ENCODE measurements around the gene SETD3.

SETD3 gene

DNA sequence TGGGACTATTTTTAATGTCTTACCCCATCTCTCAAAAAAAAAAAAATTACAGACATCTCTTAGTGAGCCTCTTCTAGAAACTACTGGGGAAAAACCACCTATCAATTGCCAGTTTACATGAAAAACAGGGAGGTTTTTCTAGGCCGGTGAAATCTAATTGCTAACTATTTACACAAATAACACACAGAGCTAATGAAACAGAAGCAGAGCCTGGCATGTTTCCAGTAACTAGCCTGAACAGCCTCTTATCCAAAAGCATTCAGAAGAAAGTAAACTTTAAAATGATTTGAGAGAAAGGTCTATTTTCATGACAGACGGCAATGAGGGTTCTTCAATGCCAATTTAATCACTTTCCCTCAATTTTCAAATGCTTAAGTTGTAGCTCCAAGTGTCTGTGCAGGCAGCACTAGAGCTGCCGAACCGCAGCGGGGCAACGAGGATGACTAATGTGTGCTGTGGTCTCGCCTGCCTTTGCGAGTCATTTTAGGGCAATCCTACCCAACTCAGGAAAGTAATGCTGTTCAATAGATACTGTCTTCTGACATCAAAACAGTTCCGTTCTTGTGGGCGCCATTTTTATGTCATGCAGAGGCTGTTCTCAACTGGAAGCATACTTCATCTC, 84.6 kb downstream of the SETD3 start:
- DNase-seq (ENCODE audit: low read depth, low spot score): no peak

DNA sequence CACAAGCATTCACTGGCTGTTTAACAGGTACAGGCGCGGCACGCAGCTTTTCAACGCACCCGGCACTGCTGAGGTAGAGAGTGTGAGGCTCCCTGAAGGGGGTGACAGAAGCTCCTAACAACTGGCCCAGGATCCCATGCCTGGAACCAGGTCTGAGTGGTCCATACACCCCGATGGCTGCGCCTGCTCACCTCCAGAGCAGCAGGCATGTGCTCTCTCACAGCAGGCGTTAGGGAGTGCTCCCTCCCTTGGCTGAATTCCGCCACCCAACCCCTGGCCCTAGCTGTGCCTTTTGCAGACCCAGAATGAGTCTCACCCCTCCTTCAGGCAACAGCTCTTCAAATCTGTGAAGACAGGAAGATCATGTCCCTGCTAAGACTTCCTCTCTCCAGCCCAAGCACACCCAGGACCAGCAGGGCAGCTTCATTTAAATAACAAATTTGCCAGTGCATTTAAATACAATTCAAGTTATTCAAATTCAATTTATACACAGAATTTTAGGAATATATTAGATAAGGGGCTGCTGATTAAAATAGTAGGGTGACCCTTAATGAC, 86.0 kb downstream of the SETD3 start:
- no peak for DNase-seq (ENCODE audit: low read depth, low spot score)

DNA sequence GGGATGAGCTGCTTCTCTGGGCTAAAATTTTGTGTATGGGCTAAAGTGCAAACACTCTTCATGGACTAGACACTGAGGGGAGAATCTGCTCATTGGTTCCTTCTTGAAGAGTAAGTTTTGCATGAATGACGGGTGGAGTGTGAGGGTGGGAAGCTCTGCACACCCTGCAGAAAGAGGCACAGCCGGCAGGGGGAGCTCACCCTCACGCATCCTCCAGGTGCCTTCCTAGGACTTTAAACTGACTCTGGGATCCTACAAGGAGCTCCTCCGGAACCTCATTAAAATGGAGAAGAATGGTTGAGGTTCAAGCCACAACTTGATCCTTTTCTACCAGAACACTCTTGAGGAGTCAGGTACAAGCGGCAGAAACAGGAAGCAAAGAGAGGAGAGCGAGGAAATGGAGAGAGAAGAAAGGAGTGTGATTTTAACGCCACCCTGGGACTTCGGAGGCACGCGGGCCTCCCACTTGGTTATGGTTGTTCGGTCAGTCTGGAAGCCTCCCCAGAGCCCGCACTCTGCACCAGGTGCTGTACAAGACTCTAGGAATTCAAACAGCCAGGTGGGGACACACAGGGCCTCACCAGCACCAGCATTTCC, 87.5 kb downstream of the SETD3 start:
- DNase-seq (ENCODE audit: low read depth, low spot score): peak; percentile 74

DNA sequence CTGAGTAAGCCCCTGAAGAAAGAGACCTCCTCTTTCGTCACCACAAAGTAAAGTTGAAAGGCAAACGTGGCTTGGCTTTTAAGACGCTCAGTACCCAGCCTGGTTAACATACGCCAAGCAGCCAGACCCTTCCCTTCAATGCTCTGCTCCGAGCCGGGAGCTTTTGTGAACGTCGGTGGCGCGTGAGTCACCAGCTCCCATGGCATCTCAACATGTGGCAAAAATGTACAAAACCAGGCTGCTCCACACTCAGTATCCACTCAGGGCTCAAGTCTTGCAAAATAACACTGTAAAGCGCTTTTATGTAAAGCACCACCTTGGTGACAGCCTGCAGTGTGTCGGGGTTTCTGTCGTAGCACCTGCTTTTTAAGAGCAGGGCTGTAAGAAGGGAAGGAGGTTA, 89.0 kb downstream of the SETD3 start:
- DNase-seq (ENCODE audit: low read depth, low spot score): no peak

DNA sequence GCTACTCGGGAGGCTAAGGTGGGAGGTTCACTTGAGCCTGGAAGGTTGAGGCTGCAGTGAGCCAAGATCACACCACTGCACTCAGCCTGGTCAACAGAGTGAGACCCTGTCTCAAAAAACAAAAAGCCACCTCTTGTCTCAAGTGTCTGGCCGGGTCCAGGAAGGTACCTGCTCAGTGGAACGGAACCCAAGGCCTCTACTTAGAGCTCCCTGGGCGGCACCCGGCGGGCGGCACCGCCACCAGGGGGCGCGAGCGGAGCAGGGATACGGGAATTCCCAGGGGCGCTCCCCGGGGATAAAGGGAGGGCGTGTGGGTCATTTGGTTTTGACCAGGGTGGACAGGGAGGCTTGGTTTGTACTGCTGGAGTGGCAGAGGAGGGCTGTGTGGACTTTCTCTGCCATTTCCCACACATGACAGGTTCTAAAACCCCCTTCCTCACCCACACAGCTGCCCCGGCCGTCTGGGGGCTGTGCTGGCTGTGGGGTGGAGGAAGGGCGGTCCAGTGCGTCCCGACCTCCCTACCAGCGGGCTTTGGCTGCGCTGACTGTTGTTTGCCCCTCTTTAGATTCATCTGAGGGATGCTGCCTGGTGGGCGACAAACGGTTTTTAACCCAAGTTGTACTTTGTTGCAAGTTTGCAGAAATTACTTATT, 91.4 kb downstream of the SETD3 start:
- DNase-seq (ENCODE audit: low read depth, low spot score): peak; percentile 81

DNA sequence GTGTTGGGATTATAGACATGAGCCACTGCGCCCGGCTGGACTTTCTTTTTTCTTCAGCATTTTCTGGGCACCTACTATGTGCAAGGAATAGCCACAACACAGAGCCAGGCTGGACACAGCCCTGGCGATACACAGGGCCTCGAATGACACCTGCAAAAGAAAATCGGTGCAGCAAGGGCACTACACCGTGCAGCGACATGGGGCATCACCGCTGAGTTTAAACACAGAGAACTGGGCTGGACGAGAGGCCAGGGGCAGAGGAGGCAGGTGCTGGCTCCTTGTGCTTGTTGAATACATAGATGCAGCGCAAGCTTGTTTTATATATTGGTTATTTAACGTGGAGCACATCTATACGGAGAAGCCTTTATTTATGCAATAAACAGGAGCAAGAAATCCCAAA, 92.4 kb downstream of the SETD3 start:
- DNase-seq (ENCODE audit: low read depth, low spot score): no peak

DNA sequence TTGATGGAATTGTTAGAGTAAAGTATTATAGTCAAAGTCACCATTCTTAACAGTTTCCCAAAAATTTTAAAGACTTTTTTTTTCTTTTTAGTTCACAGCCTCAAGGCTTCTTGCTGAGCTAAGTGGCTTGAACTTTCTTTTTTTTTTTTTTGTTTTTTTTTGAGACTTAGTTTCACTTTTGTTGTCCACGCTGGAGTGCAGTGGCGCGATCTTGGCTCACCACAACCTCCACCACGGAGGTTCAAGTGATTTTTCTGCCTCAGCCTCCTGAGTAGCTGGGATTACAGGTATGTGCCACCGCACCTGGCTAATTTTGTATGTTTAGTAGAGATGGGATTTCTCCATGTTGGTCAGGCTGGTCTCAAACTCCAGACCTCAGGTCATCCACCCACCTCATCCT, 92.8 kb downstream of the SETD3 start:
- no peak for DNase-seq (ENCODE audit: low read depth, low spot score)

DNA sequence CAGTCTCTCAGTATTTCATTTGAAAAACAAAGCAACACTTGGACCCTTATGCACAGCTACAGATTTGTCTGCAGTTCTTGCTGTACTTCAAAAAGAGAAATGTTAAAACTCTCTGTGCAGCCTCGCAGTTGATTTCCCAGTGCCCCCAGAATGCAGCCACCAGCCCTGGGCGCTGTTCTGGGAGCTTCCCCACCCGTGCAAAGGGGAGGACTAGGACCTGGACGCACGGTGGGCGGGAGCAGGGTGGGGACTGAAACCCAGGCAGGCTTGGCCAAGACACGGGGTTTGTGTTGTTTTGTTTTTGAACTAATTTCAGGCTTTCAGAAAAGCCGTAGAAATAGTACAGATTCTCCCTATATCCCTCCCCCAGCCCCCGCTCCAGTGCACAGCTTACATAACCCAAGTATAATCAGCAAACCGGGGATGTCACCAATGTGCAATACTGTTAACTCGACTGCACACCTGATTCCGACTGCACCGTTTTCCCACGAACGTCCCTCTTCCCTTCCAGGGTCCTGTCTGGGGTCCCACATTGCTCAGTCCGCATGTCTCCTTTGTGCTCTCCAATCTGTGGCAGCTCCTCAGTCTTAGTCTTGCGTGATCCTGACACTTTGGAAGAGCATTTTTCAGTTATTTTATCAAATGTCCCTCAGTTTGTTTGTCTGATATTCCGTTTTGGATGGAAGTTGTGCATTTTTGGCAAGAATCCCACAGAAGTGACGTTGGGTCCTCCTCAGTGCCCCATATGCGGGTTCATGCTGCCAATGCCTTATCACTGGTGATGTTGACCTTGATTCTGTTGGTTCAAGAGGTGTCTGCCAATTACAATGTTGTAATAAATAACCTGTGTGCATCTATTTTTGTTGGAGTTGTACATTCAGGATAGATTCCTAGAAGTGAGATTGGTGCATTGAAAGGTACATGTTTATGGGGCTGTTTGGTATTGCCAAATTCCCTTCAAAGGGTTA, 95.9 kb downstream of the SETD3 start:
- no peak for DNase-seq (ENCODE audit: low read depth, low spot score)

DNA sequence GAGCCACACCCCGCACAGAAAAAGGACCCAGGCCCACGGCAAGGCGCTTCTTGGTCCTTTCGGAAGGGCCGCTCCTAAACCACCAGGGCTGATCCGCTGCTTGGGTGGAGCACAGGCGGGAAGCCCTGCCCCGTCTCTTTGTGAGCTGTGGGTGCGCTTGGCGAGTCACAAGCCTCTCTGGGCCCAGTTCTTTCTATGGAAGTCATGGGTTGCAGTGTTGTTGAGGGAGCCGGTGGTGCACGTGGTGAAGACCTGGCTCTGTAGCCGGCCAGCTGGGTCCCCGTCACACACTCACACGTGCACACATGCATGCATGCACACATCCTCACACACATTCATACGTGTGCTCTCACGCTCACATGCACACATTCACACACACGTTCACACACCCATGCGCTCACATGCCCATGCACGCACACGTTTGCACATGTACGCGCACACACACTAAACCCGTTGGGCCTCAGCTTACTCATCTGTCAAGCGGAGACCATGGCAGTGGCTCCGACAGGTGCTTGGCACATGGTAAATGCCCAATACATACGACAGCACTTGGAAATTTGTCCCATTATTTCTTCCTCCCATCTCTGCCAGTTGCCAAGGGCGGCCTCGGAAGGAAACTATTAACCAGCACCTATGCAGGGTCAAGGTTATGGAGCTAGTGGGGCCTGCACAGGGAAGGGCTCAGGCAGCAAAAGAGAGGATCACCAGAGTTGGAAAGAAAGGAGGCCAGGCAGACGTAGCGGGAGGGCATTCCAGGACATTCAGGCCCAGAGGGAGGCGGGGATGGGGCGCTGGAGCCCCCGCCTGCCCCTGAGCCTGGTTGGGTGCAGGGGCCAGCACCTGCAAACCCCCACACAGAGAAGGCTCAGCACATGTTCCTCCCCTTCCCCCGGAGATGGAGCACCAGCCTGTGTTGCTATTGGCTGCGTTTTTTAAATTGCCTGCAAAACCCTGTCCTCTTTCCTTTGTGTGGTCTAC, 96.9 kb downstream of the SETD3 start:
- DNase-seq (ENCODE audit: low read depth, low spot score): no peak

DNA sequence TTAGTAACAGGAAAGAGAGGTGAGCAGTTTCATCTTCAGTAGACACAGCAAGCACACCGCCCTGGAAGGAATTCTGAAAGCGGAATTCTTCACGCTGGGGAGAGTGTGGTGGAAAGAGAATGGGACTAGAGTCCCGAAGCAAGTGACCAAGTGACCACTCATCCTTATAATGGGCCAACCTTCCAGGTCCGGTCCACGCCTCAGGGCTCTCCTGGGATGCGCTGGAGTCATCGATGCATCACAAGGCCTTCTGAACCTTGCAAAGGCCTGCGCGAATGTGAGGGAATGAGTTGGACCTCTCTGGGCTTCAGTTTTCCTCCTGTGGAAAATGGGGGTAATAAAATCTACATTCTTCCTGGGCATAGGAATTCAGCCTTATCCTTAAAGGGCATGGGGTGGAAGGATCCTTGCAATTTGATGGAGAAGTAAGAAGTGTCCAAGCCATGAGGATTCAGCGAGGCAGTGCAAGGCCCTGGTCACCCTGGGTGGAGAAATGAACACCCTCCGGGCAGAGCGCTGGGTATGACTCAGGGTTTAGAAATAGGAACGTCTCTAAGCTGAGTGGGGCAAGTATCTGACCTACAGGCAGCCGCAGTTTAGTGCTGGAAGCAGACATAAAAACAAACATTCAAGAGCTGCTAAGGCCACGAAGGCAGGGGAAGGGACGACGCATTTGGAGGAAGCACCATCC, 97.7 kb downstream of the SETD3 start:
- no peak for DNase-seq (ENCODE audit: low read depth, low spot score)

DNA sequence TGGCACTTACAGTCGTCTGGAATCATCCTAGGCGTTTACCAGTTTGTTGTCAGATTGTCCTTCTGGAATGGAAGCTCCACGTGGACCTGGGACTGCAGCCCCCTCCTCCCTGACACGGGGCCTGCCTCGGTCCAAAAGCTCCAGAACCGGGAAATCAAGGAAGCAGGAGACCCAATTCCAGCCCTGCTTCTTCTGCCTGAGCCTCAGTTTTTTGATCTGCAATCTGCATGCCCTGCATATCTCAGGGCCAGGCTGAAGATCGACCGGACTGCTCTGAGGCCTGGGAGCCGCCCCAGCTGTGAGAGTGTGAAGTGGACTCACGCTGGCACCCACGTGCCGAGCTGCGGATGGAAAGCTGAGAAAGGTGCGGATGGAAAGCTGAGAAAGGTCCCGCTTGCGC, 98.6 kb downstream of the SETD3 start:
- DNase-seq (ENCODE audit: low read depth, low spot score): no peak

DNA sequence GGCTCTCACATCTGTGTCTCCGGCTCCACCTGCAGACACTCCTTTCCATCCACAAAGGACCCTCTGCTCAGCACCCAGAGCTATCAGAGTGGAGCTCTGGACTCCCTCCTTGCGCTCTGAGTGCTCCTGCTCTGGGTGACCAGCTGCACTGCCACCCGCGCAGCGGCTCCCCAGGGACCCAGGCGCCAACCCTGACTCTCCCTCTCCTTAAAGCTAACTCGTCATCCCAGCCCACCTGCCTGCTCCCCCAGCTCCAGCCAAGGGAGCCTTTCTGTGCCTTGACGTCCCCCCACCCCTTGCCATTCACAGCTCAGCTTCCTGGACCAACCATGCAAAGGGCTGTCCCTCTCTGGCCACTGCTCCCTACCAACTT, 99.0 kb downstream of the SETD3 start:
- no peak for DNase-seq (ENCODE audit: low read depth, low spot score)

DNA sequence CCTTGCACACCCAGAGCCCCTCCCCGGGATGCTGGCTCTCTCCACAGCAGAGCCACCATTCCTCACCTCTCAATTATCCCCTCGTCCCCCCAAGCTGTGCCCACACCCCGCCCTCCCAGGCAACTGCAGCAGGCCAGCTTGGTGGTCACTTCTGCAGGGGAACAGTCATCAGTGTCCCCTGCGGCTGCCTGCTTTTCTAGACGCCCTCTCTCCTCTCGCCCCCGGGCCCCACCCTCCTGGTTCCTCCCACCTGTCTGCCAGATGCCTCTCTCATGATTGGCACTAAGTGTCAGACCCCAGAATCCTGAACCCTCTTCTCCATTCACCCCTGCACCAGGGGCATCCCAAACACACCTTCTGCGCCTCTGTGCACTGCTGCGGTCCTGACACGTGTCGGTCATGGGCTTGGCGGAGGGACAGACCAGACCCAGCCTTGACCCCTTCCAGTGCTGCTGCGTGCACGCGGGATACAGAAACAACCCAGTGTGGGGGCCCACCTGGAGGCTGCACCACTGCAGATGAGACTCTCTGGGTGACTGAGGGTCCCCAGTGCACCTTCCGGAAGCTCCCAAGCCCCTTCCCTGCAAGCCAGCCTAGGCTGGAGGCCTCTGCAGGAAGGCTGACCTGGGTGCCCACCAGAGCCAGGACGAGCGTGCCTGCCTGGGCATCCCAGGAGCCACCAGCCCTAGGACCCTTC, 99.5 kb downstream of the SETD3 start:
- DNase-seq (ENCODE audit: low read depth, low spot score): no peak

DNA sequence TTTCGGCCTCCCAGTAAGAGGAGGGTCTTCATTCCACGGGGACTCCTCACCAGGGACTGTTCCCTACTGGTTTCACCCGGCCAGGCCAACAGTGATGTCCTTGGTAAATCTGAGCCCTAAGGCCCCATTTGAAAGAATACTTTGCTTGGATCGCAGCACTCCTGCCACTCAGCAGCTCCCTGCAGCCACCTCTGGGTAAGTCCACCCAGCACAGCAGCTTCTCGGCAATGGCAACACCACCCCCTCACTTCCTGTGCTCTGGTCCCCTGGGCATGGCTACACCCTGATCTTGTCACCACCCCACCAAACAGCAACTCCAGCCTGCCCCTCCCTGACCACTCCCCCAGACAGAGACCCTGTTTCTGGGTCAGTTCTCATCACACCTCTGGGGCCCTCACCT, 100.3 kb downstream of the SETD3 start:
- no peak for DNase-seq (ENCODE audit: low read depth, low spot score)

DNA sequence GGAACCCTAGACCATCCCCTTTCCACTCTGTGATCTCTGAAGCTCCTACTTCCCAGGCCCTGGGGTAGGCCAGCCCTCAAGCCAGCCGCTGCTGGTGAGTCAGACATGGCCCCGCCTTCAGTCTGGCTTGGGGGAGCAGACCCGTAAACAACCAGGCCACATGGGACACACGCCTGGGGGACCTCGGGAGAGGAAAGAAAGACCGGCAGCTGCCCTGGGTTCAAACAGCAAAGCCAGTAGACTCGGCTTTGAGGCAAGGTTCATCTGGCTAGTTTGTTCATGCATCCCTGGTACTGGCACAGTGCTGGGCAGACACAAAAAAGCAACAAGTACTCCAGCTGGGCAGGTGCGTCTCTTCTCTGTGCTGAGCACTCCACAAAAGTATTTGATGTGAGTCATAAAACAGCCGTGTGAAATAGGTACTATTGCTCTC, 101.9 kb downstream of the SETD3 start:
- DNase-seq (ENCODE audit: low read depth, low spot score): no peak

DNA sequence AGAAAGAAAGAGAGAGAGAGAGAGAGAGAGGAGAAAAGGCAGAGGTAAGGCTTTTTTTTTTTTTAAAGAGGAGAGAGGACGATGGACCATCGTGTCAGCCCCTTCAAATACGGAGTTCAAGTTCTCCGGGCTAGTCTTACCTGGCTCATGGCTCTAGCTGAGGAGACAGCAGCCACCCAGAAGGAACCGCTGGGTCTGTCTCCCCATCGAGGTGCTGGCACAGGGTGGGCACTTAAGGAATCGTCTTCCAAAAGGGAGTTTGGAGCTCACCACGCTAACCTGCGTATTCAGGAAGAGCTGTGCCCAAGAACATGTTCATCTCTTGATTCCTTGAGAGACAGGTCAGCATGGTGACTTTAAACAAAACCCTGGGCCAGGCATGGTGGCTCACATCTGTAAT, 102.7 kb downstream of the SETD3 start:
- DNase-seq (ENCODE audit: low read depth, low spot score): no peak

DNA sequence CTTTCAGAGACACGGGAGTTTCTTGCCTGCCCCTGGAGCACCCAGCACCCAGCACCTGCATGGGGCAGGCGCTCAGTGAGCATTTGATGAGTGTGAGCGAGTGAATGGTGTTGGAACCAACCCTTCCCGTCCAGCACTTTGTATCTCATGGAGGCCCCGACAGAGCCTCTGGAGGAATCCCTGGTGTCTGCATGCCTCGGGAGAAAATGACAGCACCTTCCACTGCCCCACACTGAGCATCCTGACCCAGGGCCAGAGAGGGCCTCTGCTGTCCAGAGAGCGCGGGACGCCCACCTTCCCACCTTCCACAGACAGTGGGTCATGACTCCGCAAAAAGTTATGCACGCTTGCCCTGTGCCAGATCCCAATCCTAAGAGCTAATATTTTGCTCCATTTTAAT, 105.7 kb downstream of the SETD3 start:
- DNase-seq (ENCODE audit: low read depth, low spot score): no peak

DNA sequence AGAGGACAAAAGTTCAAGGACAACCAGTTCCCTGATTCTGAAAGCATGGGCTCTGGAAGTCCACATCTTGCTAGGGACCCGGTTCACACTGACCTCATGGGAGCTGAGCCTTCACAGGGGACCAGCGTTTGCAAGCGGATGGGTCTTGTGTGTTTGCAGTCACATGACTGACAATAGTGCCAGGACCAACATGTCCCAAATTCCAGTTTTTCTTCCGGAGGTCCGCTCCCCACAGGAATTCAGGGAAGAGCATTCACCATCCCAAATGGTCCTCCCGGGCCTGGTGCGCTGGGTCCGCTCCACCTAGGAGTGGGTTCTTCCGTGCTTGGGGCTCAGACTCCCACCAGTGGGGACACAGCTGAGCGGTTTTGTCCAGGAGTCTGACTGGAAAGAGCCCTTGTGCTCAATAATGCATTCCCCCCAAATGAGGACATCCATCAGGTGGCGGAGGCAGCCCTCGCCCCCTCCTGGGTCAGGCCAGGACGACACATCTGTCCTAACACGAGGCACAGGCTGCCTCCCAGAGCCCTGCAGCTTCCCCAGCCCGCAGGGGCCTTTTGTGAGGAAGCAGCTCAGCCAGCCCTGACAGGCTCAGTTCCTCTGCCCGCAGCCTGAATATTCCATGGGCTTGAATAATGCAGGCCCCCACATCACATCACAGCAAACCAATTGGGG, 116.9 kb downstream of the SETD3 start:
- peak; percentile 64 for DNase-seq (ENCODE audit: low read depth, low spot score)

DNA sequence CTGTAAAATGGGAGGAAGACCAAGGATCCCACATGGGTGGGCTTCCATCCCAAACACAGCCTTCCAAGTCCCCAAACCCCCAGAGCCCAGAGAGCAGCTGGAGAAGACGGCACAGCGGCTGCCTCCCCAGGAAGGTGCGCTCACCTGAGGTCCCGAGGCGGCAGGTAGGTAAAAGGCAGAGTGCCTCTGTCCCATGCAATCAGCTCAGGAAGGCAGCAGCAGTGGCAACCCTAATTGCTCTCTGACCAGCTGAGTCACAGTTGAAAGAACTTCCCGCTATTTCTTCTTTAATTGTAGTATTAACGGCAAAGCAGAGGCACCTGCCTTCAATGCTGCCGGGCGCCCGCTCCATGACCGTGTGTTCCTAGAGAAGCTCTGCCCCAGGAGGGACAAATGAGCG, 117.6 kb downstream of the SETD3 start:
- DNase-seq (ENCODE audit: low read depth, low spot score): no peak

Measured in ELF-1 (cell line).